GM12878 (cell line): ENCODE results near the gene GCM1. TPM values are rescaled to one million over a fixed set of nuclear protein-coding genes. Genes with fewer than 3 reads are reported as not detected.

ENCODE experiments used
- ATAC-seq: fragments of 200-7000 bp; cut with Tn5 transposase; 3 replicates; pipeline ENCODE4 v1.9.1; 2020; ENCODE audit warnings: mild to moderate bottlenecking, moderate library complexity
- BruUV-seq: library from RNA; stranded (reverse); fragments of 400-500 nt; replicated peaks from 2 replicates; lab custom pipeline; 2021; lab: Mats Ljungman, UMichigan
- CTCF ChIA-PET: fragments of 300-600 bp; sonication (Branson Sonifier 250); formaldehyde crosslinking; extraction: SDS; loops from one replicate; lab custom pipeline; 2021; ENCODE audit warnings: inconsistent platforms; lab: Yijun Ruan, JAX
- POLR2A ChIA-PET: fragments of 350-600 bp; formaldehyde crosslinking; extraction: SDS; loops from one replicate; lab custom pipeline; 2021; ENCODE audit warnings: inconsistent platforms; lab: Charles Lee
- RAD21 ChIA-PET: fragments of 300-600 bp; sonication (Branson Sonifier 250); formaldehyde crosslinking; loops from one replicate; lab custom pipeline; 2023; ENCODE audit warnings: antibody characterized with exemption; ENCODE audit not compliant: unreplicated experiment; lab: Charles Lee
- SMC1A ChIA-PET: fragments of 300-600 bp; sonication (Branson Sonifier 250); formaldehyde crosslinking; loops from one replicate; lab custom pipeline; 2023; ENCODE audit not compliant: unreplicated experiment, uncharacterized antibody; lab: Charles Lee
- DNase-seq: peaks from one replicate; pipeline ENCODE4 v3.0.0-alpha.2; 2011; ENCODE audit warnings: low read depth, low spot score
- FAIRE-seq: peaks from 3 replicates; lab custom pipeline; 2011; peaks lifted over from hg19 to GRCh38; lab: Jason Lieb, UNC
- H2AFZ ChIP-seq: 2 replicates; pipeline ENCODE4 v1.6.0; 2011; ENCODE audit warnings: low read depth, low read length, control low read depth; ENCODE audit not compliant: control insufficient read depth
- H3K27ac ChIP-seq: 2 replicates; pipeline ENCODE4 v1.5.1; 2011; ENCODE audit warnings: control low read depth; ENCODE audit not compliant: control insufficient read depth, insufficient read depth
- H3K27me3 ChIP-seq, 2 experiments: replicated peaks in 1 of 2; 2 replicates each; pipeline versions ENCODE4 v1.6.0 to v1.6.1; 2011; ENCODE audit warnings: low read length in 1 of 2; ENCODE audit not compliant: control insufficient read depth in 2 of 2, insufficient read depth in 2 of 2
- H3K36me3 ChIP-seq, 2 experiments: 2 replicates each; pipeline ENCODE4 v1.5.1; 2011; ENCODE audit warnings: low read length in 1 of 2; ENCODE audit not compliant: control insufficient read depth in 2 of 2, insufficient read depth in 2 of 2
- H3K4me1 ChIP-seq: 2 replicates; pipeline ENCODE4 v1.6.1; 2011; ENCODE audit warnings: mild to moderate bottlenecking, low read length, moderate library complexity, mixed read lengths; ENCODE audit not compliant: control insufficient read depth, insufficient read depth
- H3K4me2 ChIP-seq: 2 replicates; pipeline ENCODE4 v1.6.0; 2011; ENCODE audit warnings: control low read depth; ENCODE audit not compliant: control insufficient read depth, insufficient read depth
- H3K4me3 ChIP-seq: fragments of 200-600 bp; sonication (generic); 2 replicates; pipeline ENCODE4 v1.5.1; 2016
- H3K79me2 ChIP-seq: 2 replicates; pipeline ENCODE4 v1.6.0; 2011; ENCODE audit warnings: low read length; ENCODE audit not compliant: control insufficient read depth, insufficient read depth
- H3K9ac ChIP-seq: 2 replicates; pipeline ENCODE4 v1.8.0; 2011; ENCODE audit warnings: low read length, control low read depth, mixed read lengths; ENCODE audit not compliant: control insufficient read depth, insufficient read depth
- H3K9me3 ChIP-seq: replicated peaks from 3 replicates; pipeline ENCODE4 v1.5.1; 2011; ENCODE audit warnings: mild to moderate bottlenecking, low read length; ENCODE audit not compliant: control insufficient read depth, insufficient read depth
- H4K20me1 ChIP-seq: 2 replicates; pipeline ENCODE4 v1.6.0; 2011; ENCODE audit not compliant: control insufficient read depth, insufficient read depth
- CTCF ChIP-seq, 3 experiments: IDR thresholded peaks in 2 of 3; conservative IDR thresholded peaks in 1 of 3; 2 replicates each; pipeline ENCODE4 v1.5.1; 2011; ENCODE audit warnings: low read depth in 3 of 3, low read length in 3 of 3, mild to moderate bottlenecking in 3 of 3, control low read depth in 2 of 3, moderate library complexity in 2 of 3, inconsistent platforms in 1 of 3, mixed read lengths in 1 of 3; ENCODE audit not compliant: control insufficient read depth in 2 of 3, insufficient read depth in 1 of 3; ENCODE audit errors: extremely low read depth in 1 of 3
- E2F4 ChIP-seq: IDR thresholded peaks from 2 replicates; pipeline ENCODE4 v1.6.1; 2012; ENCODE audit warnings: low read depth, low read length, improper control_type of control experiment
- EZH2 ChIP-seq: IDR thresholded peaks from 2 replicates; pipeline ENCODE4 v1.6.1; 2012; ENCODE audit warnings: low read depth, mild to moderate bottlenecking, control low read depth, inconsistent platforms, low read length, borderline replicate concordance; ENCODE audit not compliant: control insufficient read depth
- IKZF1 ChIP-seq: fragments of 450-650 bp; conservative IDR thresholded peaks from 2 replicates; pipeline ENCODE4 v1.6.1; 2017; ENCODE audit warnings: antibody characterized with exemption, mild to moderate bottlenecking
- IRF4 ChIP-seq: IDR thresholded peaks from 2 replicates; pipeline ENCODE4 v1.6.1; 2011; ENCODE audit warnings: low read depth, low read length
- MAX ChIP-seq: IDR thresholded peaks from 2 replicates; pipeline ENCODE4 v1.6.1; 2012; ENCODE audit warnings: low read depth, low read length, improper control_type of control experiment
- RAD21 ChIP-seq: IDR thresholded peaks from 2 replicates; pipeline ENCODE4 v1.6.1; 2011; ENCODE audit warnings: mild to moderate bottlenecking, low read depth, low read length, moderate library complexity; ENCODE audit not compliant: insufficient read depth
- SMC3 ChIP-seq: IDR thresholded peaks from 2 replicates; pipeline ENCODE4 v1.6.1; 2011; ENCODE audit warnings: low read length, improper control_type of control experiment, borderline replicate concordance
- TARDBP ChIP-seq: IDR thresholded peaks from 2 replicates; pipeline ENCODE4 v1.6.1; 2016; ENCODE audit warnings: borderline replicate concordance
- TBL1XR1 ChIP-seq: IDR thresholded peaks from 2 replicates; pipeline ENCODE4 v1.6.1; 2012; ENCODE audit warnings: low read depth, low read length, improper control_type of control experiment
- TCF7 ChIP-seq: IDR thresholded peaks from 2 replicates; pipeline ENCODE4 v1.6.1; 2014; ENCODE audit warnings: antibody characterized with exemption, borderline replicate concordance
- ZBTB4 ChIP-seq: fragments of 450-650 bp; formaldehyde crosslinking; IDR thresholded peaks from 2 replicates; pipeline ENCODE4 v1.4.0; 2022; ENCODE audit warnings: mild to moderate bottlenecking, moderate library complexity
- WGBS: methylation state at CpG from one replicate; pipeline ENCODE4 v1.1.6; 2016; ENCODE audit warnings: low lambda C conversion rate; ENCODE audit not compliant: insufficient replicate concordance, insufficient coverage; ENCODE audit errors: missing lambda C conversion rate; 5-methylcytosine and 5-hydroxymethylcytosine counted together
- in situ Hi-C: fragments of 300-500 bp; cut with MboI; formaldehyde crosslinking; loops from 9 replicates; pipeline ENCODE4 v1.14.3; 2018; ENCODE audit warnings: mixed read lengths
- intact Hi-C: fragments of 100-400 bp; cut with micrococcal nuclease; formaldehyde crosslinking; loops from one replicate; pipeline ENCODE4 v1.14.2; 2022; ENCODE audit not compliant: unreplicated experiment
- polyA plus RNA-seq, 11 experiments: library from polyadenylated mRNA; depleted of rRNA in 4 of 11; unstranded in 6 of 11; stranded (reverse) in 5 of 11; fragments of >200 nt; fragmentation: Nextera tagmentation in 4 of 11; fragmentation: Illumina TruSeq in 1 of 11; extraction: Ambion mirVana in 4 of 11; extraction: Trizol in 1 of 11; gene quantifications; 1 replicate in 1 of 11; 2 replicates in 10 of 11; pipeline versions ENCODE4 v1.2.1 to v1.2.3, GENCODE V29; 2011 to 2016; ENCODE audit warnings: inconsistent platforms in 2 of 11, missing spikeins in 2 of 11, low read depth in 1 of 11
- total RNA-seq, 4 experiments: library from RNA; depleted of rRNA in 3 of 4; stranded (reverse); fragments of >200 nt in 3 of 4; fragmentation: Illumina TruSeq in 1 of 4; extraction: Trizol in 1 of 4; gene quantifications; 2 replicates each; pipeline versions ENCODE4 v1.2.1 to v1.2.3, GENCODE V29; 2013 to 2021
- TF ChIP-seq, protein P1 (sequence below): fragments of 450-650 bp; IDR thresholded peaks from 2 replicates; pipeline ENCODE4 v1.6.1; 2018; ENCODE audit warnings: borderline replicate concordance, mild to moderate bottlenecking; ENCODE audit not compliant: partially characterized antibody

The GCM1 gene
- total and polyA plus RNA-seq, 10 of the 15 experiments (the other 5 are each of a cell fraction or from before 2014, with no cell fraction given) = 0.04 to 0.08 (median 0.05) TPM; not detected in 5

- TF ChIP-seq ZBTB4 = no peak
- TF ChIP-seq TBL1XR1 = no peak
- TF ChIP-seq TCF7 = no peak
- TF ChIP-seq EZH2 = no peak
- no peak for TF ChIP-seq IRF4
- no peak for TF ChIP-seq IKZF1
- TF ChIP-seq TARDBP = no peak
- no peak for TF ChIP-seq MAX
- TF ChIP-seq, all 136 proteins: peak for 0
Measured at GRCh38 chr6:53152576-53152975, 3.9 kb upstream of the GCM1 start (continued).

DNA sequence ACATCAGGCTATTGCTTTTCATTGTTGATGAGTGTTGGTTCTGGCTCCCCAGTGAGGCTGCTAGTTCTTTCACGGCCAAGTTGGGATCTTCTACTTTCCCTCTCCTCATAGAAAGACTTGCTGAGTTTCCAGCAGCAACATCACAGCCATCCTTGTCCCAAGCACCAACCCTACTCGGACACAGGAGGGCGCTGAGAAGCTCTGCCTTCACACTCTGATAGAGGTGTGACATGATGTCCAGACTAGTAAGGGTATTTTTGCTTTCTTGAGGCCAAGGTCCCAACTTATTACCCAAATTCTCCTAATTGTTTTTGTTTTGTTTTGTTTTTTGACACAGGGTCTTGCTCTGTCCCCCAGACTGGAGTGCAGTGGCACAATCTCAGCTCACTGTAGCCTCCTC, 3.0 kb upstream of the GCM1 start:
- CTCF ChIA-PET = interaction anchor here (0.6 to 2.0 kb wide), 6 partner anchors 10 to 562 kb away, joined by 3 to 22 read pairs (median 4); no protein-coding TSS in a partner anchor
- in situ Hi-C loops = no loop called here
- no peaks in the 10 kb centered on the region for H3K36me3 ChIP-seq
- H3K4me2 ChIP-seq = no peak overlapping the region
- peaks cover 0 to 2% of the 10 kb centered on the region in 2 experiments; a peak in 1 of 4 replicates for H3K27me3 ChIP-seq
- intact Hi-C loops = loop anchor here (1.0 kb wide), 1 partner anchor 333 kb away; no protein-coding TSS in a partner anchor
- no peak overlapping the region for H2AFZ ChIP-seq
- no peak overlapping the region for H3K4me3 ChIP-seq
- POLR2A ChIA-PET = no interaction called here
- DNase-seq (no peak), ATAC-seq (peak; percentile 96), FAIRE-seq (no peak)
- H3K4me1 ChIP-seq = no peaks in the 10 kb centered on the region
- H3K9me3 ChIP-seq = no peaks in the 10 kb centered on the region
- no peaks in the 10 kb centered on the region for H3K79me2 ChIP-seq
- no peak overlapping the region for H3K27ac ChIP-seq
- H4K20me1 ChIP-seq = no peaks in the 10 kb centered on the region
- RAD21 ChIA-PET = interaction anchor here (0.7 to 1.6 kb wide), 5 partner anchors 16 to 577 kb away, joined by 3 to 12 read pairs (median 4); no protein-coding TSS in a partner anchor
- no TSS peak for BruUV-seq
- WGBS = 0% methylated on average over 3 of the region's 3 CpGs
- H3K9ac ChIP-seq = no peak overlapping the region
- SMC1A ChIA-PET = interaction anchor here (0.6 to 1.1 kb wide), 4 partner anchors 54 to 333 kb away, joined by 3 to 4 read pairs (median 4); no protein-coding TSS in a partner anchor
- TF ChIP-seq, protein P1, sequence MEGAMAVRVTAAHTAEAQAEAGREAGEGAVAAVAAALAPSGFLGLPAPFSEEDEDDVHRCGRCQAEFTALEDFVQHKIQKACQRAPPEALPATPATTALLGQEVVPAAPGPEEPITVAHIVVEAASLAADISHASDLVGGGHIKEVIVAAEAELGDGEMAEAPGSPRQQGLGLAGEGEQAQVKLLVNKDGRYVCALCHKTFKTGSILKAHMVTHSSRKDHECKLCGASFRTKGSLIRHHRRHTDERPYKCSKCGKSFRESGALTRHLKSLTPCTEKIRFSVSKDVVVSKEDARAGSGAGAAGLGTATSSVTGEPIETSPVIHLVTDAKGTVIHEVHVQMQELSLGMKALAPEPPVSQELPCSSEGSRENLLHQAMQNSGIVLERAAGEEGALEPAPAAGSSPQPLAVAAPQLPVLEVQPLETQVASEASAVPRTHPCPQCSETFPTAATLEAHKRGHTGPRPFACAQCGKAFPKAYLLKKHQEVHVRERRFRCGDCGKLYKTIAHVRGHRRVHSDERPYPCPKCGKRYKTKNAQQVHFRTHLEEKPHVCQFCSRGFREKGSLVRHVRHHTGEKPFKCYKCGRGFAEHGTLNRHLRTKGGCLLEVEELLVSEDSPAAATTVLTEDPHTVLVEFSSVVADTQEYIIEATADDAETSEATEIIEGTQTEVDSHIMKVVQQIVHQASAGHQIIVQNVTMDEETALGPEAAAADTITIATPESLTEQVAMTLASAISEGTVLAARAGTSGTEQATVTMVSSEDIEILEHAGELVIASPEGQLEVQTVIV = no peak
- TF ChIP-seq CTCF (IDR thresholded peaks at IDR 0.05 in 2 of 3, conservative IDR thresholded peaks at IDR 0.05 in 1 of 3; ENCODE audit: control insufficient read depth in 2 of 3, extremely low read depth in 1 of 3, insufficient read depth in 1 of 3, low read depth in 3 of 3, low read length in 3 of 3) = peak; percentile 46 to 62 (median 48)
- no peak for TF ChIP-seq E2F4
- TF ChIP-seq SMC3 = peak; percentile 29; the same call in 1 of the 2 replicates
- 0 out of 2 replicates have a peak, but pooled peaks have one; percentile 35 for TF ChIP-seq RAD21
